AG09309 (cell line): ENCODE measurements around the gene NKX6-1.

Experiments used
- DNase-seq: peaks from one replicate; pipeline ENCODE4 v3.0.0-alpha.2; 2010; ENCODE audit warnings: low read depth
- H3K4me3 ChIP-seq: 2 replicates; pipeline ENCODE4 v1.5.1; 2011; ENCODE audit warnings: mild to moderate bottlenecking, low read depth, low read length, moderate library complexity; ENCODE audit not compliant: control insufficient read depth
- TF ChIP-seq, protein P1 (sequence below): IDR thresholded peaks from 2 replicates; pipeline ENCODE4 v1.5.1; 2011; ENCODE audit warnings: mild to moderate bottlenecking, low read depth, low read length, inconsistent platforms; ENCODE audit not compliant: insufficient read depth, control insufficient read depth; ENCODE audit errors: missing control alignments

NKX6-1 gene

DNA sequence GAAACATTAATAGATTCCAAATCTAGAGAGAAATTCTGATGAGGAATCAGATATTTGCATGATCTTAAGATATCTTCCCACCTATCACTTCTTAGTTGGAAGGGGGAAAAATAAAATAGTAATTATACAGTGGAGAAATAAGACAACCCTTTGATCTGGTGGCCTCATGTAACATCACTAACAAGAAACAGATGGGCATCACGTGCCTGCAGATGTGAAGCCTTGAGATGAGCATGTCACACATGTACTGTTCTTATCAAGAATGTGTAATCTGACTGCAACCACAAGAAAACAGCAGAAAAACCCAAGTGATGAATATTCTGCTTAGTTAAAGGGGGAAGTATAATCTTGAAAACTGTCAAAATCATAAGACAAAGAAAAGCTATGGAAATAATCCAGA is 31.4 kb upstream of the NKX6-1 start:
- no peak overlapping the region for H3K4me3 ChIP-seq
- no peak for DNase-seq

DNA sequence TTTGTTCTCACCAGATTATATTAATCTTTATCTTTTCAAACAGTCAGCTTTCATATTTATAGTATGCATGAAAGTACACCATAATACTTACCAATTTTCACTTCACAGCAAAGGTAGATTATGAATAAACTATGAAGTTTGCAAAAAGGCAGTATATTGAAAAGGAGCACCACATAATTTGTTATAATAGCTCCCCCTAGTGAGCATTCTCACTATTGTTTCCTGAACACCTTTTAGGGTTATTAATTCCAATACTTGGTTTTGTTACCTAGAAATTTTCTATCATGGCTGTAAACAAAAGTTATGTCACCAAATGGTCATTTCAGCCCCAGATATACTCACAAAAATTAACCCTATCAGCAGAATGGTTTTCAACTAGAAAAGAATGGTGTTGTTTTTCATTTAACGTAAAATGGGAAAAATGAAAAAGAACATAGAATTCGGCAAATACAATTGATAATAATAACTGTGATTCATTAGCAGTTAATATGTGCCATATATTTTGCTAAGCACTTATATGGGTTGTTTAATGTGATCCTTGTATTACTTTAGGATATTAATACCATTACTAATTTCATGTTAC is 30.2 kb upstream of the NKX6-1 start:
- H3K4me3 ChIP-seq: no peak overlapping the region
- TF ChIP-seq, protein P1, sequence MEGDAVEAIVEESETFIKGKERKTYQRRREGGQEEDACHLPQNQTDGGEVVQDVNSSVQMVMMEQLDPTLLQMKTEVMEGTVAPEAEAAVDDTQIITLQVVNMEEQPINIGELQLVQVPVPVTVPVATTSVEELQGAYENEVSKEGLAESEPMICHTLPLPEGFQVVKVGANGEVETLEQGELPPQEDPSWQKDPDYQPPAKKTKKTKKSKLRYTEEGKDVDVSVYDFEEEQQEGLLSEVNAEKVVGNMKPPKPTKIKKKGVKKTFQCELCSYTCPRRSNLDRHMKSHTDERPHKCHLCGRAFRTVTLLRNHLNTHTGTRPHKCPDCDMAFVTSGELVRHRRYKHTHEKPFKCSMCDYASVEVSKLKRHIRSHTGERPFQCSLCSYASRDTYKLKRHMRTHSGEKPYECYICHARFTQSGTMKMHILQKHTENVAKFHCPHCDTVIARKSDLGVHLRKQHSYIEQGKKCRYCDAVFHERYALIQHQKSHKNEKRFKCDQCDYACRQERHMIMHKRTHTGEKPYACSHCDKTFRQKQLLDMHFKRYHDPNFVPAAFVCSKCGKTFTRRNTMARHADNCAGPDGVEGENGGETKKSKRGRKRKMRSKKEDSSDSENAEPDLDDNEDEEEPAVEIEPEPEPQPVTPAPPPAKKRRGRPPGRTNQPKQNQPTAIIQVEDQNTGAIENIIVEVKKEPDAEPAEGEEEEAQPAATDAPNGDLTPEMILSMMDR: peak; percentile 56
- no peak for DNase-seq

More for the DNA sequence above, 31.4 kb upstream of the NKX6-1 start:
- TF ChIP-seq, protein P1: no peak

DNA sequence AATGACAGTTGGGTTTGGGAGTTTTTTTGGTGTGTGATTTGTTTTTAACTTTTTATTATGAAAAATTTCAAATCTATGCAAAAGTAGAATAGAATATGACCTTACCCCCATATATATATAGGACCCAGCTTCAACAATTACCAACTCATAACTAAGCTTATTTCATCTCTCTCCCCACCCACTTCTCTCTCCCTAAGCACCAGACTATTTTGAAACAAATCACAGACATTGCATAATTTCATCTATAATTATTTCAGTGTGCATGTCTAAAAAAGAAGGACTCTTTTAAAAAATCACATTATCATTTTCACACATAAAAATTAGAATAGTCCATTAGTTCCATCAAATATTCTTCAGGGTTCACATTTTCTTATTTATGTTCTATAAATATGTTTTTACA is 28.3 kb upstream of the NKX6-1 start:
- no peak overlapping the region for H3K4me3 ChIP-seq
- TF ChIP-seq, protein P1: no peak
- DNase-seq: no peak

DNA sequence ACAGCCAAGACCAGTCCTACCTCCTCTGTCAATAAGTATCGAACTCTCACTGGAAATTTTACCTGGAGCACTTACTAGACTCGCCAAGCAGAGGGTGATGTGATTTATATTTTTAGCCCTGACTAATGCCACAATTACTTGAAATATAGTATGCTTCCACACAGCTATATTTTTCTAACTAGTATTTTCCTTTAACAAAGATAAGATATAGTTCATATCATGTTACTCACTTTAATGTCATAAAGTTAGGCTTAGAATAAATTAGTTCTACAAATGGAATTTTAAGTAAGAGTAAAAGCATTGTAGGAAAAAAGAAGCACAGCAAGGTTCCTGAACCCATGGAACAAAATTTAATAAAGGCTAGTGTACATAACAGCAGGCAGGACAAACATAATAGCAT is 16.0 kb upstream of the NKX6-1 start:
- TF ChIP-seq, protein P1: no peak
- DNase-seq: no peak
- no peak overlapping the region for H3K4me3 ChIP-seq

DNA sequence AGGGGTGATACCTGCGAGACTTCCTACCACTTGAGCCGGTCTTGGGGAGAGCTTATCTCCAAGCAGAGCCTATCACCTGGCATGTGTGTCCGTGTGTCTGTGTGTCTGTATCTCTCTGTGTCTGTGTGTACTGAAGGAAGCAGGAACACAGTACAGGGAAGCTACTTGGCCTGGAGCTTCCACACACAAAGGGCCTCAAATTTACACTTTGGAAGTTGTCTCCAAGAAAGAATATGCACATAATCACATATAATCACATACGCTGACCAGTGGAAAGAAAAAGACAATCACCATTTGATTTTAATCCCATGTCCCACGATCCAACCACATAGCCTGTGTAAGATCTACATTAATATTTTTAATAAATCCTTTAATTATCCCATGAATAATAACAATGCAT is 13.2 kb upstream of the NKX6-1 start:
- TF ChIP-seq, protein P1: no peak
- H3K4me3 ChIP-seq: no peak overlapping the region
- DNase-seq: no peak

DNA sequence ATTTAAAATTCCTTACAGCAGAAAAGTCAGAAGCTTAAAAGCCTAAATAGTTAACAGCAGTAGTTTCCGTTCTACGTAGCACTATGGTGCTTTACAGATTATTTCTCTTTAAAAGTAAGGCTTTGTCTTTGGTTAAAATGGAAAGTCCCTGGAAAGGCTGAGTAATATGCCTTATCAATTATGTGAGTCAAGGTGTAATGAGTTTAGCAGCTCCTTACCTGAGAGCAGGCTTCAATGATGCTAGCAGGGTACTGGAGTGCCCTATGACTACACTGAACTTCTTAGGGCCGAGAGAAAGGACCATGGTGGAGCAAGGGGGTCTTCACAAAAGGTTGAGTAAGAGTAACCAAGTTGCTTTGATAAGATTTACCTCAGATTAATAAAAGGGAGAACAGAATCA is 12.6 kb upstream of the NKX6-1 start:
- no peak overlapping the region for H3K4me3 ChIP-seq
- TF ChIP-seq, protein P1: no peak
- DNase-seq: no peak

DNA sequence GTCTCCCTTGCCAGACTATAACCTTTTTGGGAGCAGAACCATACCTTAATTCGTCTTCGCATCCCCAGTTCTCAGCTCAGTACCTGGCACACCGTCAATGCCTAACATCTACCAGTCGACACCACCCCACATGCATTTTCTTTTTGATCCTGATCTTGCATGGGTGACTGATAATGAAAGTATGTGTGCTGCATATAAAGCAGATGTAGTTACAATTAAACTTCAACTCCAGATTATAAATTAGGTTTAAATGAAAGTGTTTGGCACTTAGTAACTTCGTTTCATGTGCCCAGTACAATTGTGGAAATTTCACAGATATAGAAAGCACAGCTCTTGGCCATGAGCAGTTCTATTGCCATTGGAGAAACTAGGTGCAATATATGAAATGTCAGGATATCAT is 8.8 kb upstream of the NKX6-1 start:
- DNase-seq: no peak
- TF ChIP-seq, protein P1: no peak

More for the DNA sequence above, 8.8 kb upstream of the NKX6-1 start:
- H3K4me3 ChIP-seq: no peak overlapping the region
